B cell (primary cell): ENCODE measurements around the gene SPPL3. TPM values are rescaled to one million over a fixed set of nuclear protein-coding genes. Genes with fewer than 3 reads are reported as not detected.

Experiments used
- ATAC-seq: fragments of 200-7000 bp; cut with Tn5 transposase; one replicate; pipeline ENCODE4 v1.10.0; 2021; ENCODE audit warnings: low read depth, mild to moderate bottlenecking, moderate number of reproducible peaks, moderate library complexity
- CTCF ChIA-PET: fragments of 350-600 bp; sonication (Branson Sonifier 250); formaldehyde crosslinking; loops from one replicate; lab custom pipeline; 2021; ENCODE audit warnings: antibody characterized with exemption, inconsistent platforms; lab: Charles Lee
- POLR2A ChIA-PET: fragments of 350-600 bp; sonication (Branson Sonifier 250); formaldehyde crosslinking; loops from one replicate; lab custom pipeline; 2021; ENCODE audit warnings: antibody characterized with exemption; lab: Charles Lee
- DNase-seq: peaks from one replicate; pipeline ENCODE4 v3.0.0; 2013
- H2AFZ ChIP-seq: 2 replicates; pipeline ENCODE4 v1.6.1; 2012; ENCODE audit warnings: mild to moderate bottlenecking, low read depth, low read length; ENCODE audit not compliant: insufficient read depth, poor library complexity, severe bottlenecking
- H3K27ac ChIP-seq, 2 donors: 1 replicate in 1 of 2; 2 replicates in 1 of 2; pipeline ENCODE4 v1.5.1; 2012 to 2013; ENCODE audit warnings: low read length in 2 of 2, mild to moderate bottlenecking in 2 of 2, moderate library complexity in 1 of 2
- H3K27me3 ChIP-seq, 4 experiments: fragments of 200-600 bp in 1 of 4; sonication (generic) in 1 of 4; replicated peaks in 1 of 4; 1 replicate in 2 of 4; 2 replicates in 2 of 4; pipeline versions ENCODE4 v1.6.1 to v1.7.0; 2013 to 2016; ENCODE audit warnings: low read length in 3 of 4, mild to moderate bottlenecking in 2 of 4, mixed read lengths in 1 of 4, moderate library complexity in 1 of 4; ENCODE audit not compliant: insufficient read depth in 4 of 4, control insufficient read depth in 3 of 4; ENCODE audit errors: control extremely low read depth in 1 of 4
- H3K36me3 ChIP-seq, 2 experiments: replicated peaks in 1 of 2; 1 replicate in 1 of 2; 2 replicates in 1 of 2; pipeline versions ENCODE4 v1.6.1 to v1.7.1; 2013; ENCODE audit warnings: low read length in 1 of 2; ENCODE audit not compliant: insufficient read depth in 2 of 2, control insufficient read depth in 1 of 2; ENCODE audit errors: control extremely low read depth in 1 of 2, extremely low read depth in 1 of 2
- H3K4me1 ChIP-seq, 2 donors: fragments of 200-600 bp in 1 of 2; sonication (generic) in 1 of 2; 1 replicate in 1 of 2; 2 replicates in 1 of 2; pipeline versions ENCODE4 v1.5.1 to v1.6.1; 2013 to 2017; ENCODE audit warnings: low read length in 2 of 2; ENCODE audit not compliant: control insufficient read depth in 2 of 2, insufficient read depth in 2 of 2
- H3K4me2 ChIP-seq: replicated peaks from 2 replicates; pipeline ENCODE3; 2012; ENCODE audit warnings: mild to moderate bottlenecking, low read depth, low read length; ENCODE audit not compliant: poor library complexity, severe bottlenecking
- H3K4me3 ChIP-seq, 5 experiments: fragments of 200-600 bp in 1 of 5; sonication (generic) in 1 of 5; 1 replicate in 3 of 5; 2 replicates in 2 of 5; pipeline versions ENCODE4 v1.5.1 to v1.7.0; 2011 to 2016; ENCODE audit warnings: low read length in 4 of 5, mild to moderate bottlenecking in 4 of 5, low read depth in 2 of 5, control low read depth in 1 of 5, moderate library complexity in 1 of 5; ENCODE audit not compliant: insufficient read depth in 1 of 5; ENCODE audit errors: control extremely low read depth in 1 of 5, extremely low read depth in 1 of 5
- H3K79me2 ChIP-seq: fragments of 200-600 bp; sonication (generic); one replicate; pipeline ENCODE4 v1.6.0; 2016; ENCODE audit warnings: low read length; ENCODE audit not compliant: control insufficient read depth, insufficient read depth
- H3K9ac ChIP-seq: fragments of 200-600 bp; sonication (generic); 2 replicates; pipeline ENCODE4 v1.6.1; 2017; ENCODE audit warnings: mild to moderate bottlenecking, low read length, moderate library complexity
- H3K9me3 ChIP-seq, 3 donors: one replicate each; pipeline versions ENCODE4 v1.6.1 to v1.7.1; 2013; ENCODE audit warnings: low read length in 2 of 3; ENCODE audit not compliant: control insufficient read depth in 2 of 3, insufficient read depth in 1 of 3; ENCODE audit errors: control extremely low read depth in 1 of 3
- H4K20me1 ChIP-seq: 2 replicates; pipeline ENCODE4 v1.6.0; 2012; ENCODE audit warnings: mild to moderate bottlenecking, low read length; ENCODE audit not compliant: insufficient read depth, control insufficient read depth, poor library complexity, severe bottlenecking
- H3K27ac Mint-ChIP-seq: one replicate; pipeline ENCODE4 v1.8.0; 2021; ENCODE audit warnings: mixed read lengths
- H3K27me3 Mint-ChIP-seq: one replicate; pipeline ENCODE4 v1.8.0; 2021; ENCODE audit warnings: mixed read lengths
- H3K4me1 Mint-ChIP-seq: one replicate; pipeline ENCODE4 v1.8.0; 2021; ENCODE audit warnings: mixed read lengths
- H3K4me3 Mint-ChIP-seq: one replicate; pipeline ENCODE4 v1.8.0; 2021; ENCODE audit warnings: mixed read lengths
- H3K9me3 Mint-ChIP-seq: one replicate; pipeline ENCODE4 v1.8.0; 2022; ENCODE audit warnings: mixed read lengths; ENCODE audit not compliant: insufficient read depth
- CTCF ChIP-seq: fragments of 200-600 bp; IDR thresholded peaks from one replicate; pipeline ENCODE4 v1.8.0; 2022; ENCODE audit warnings: antibody characterized with exemption, mild to moderate bottlenecking
- EZH2 ChIP-seq: IDR thresholded peaks from 2 replicates; pipeline ENCODE4 v1.6.1; 2012; ENCODE audit warnings: borderline replicate concordance, low read depth, mild to moderate bottlenecking, moderate library complexity, low read length; ENCODE audit not compliant: insufficient read depth, poor library complexity, severe bottlenecking
- WGBS: methylation state at CpG from one replicate; pipeline ENCODE4 v1.1.5; 2013; ENCODE audit warnings: missing lambda C conversion rate; ENCODE audit not compliant: insufficient coverage; 5-methylcytosine and 5-hydroxymethylcytosine counted together
- intact Hi-C: fragments of 100-400 bp; cut with micrococcal nuclease; formaldehyde crosslinking; loops from one replicate; pipeline ENCODE4 v1.10.0; 2022
- polyA plus RNA-seq: library from polyadenylated mRNA; depleted of rRNA; stranded (reverse); fragments of >200 nt; gene quantifications from 2 replicates; pipeline ENCODE4 v1.2.3, GENCODE V29; 2012
- total RNA-seq, 2 donors: library from RNA; stranded (reverse); fragments of 120-200 nt in 1 of 2; gene quantifications; 1 replicate in 1 of 2; 2 replicates in 1 of 2; pipeline versions ENCODE4 v1.2.3 to v1.2.4, GENCODE V29; 2013 to 2022

SPPL3 gene
- total and polyA plus RNA-seq, 2 donors (not counting 1 experiment from before 2014, with no cell fraction given), result 12.3 to 43.6 TPM

DNA sequence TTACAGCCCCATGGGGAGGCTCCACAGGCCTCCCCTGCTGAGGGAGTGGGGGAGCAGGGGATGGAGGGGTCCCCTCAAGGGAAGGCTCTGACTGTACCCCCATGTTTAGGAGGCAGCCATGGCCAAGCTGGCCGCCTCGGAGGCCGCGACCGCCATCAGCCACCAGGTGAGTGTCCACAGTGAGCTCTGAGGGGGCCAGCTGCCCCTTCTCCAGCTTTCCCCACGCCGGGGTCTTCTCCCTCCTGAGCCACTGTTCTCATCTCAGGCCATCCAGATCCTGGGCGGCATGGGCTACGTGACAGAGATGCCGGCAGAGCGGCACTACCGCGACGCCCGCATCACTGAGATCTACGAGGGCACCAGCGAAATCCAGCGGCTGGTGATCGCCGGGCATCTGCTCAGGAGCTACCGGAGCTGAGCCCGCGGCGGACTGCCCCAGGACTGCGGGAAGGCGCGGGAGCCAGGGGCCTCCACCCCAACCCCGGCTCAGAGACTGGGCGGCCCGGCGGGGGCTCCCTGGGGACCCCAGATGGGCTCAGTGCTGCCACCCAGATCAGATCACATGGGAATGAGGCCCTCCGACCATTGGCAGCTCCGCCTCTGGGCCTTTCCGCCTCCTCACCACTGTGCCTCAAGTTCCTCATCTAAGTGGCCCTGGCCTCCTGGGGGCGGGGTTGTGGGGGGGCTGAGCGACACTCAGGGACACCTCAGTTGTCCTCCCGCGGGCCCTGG, 165.0 kb downstream of the SPPL3 start:
- 94% methylated on average over 36 of the region's 38 CpGs for WGBS
- H3K27ac Mint-ChIP-seq, result no peak overlapping the region
- H3K9ac ChIP-seq, result no peak overlapping the region
- DNase-seq (no peak), ATAC-seq (no peak)
- H3K4me3 Mint-ChIP-seq, result no peak overlapping the region
- no peaks in the 10 kb centered on the region for H3K4me1 ChIP-seq
- H2AFZ ChIP-seq, result no peak overlapping the region
- no peaks in the 10 kb centered on the region for H3K79me2 ChIP-seq
- H4K20me1 ChIP-seq, result no peaks in the 10 kb centered on the region
- no peak overlapping the region for H3K27ac ChIP-seq
- POLR2A ChIA-PET, result no interaction called here
- no peak overlapping the region for H3K4me3 ChIP-seq
- TF ChIP-seq CTCF (no peak), EZH2 (no peak)
- H3K27me3 ChIP-seq, result no peaks in the 10 kb centered on the region
- peaks cover 0 to 3% of the 10 kb centered on the region in 2 experiments for H3K36me3 ChIP-seq
- H3K27me3 Mint-ChIP-seq, result no peaks in the 10 kb centered on the region
- intact Hi-C loops, result no loop called here
- H3K4me2 ChIP-seq, result no peak overlapping the region
- no peaks in the 10 kb centered on the region for H3K4me1 Mint-ChIP-seq
- CTCF ChIA-PET, result no interaction called here
- H3K9me3 ChIP-seq, result no peaks in the 10 kb centered on the region
- H3K9me3 Mint-ChIP-seq, result no peaks in the 10 kb centered on the region

- Mint-ChIP-seq H3K4me1 (no peaks in the 10 kb centered on the region), H3K4me3 (no peak overlapping the region), H3K27me3 (no peaks in the 10 kb centered on the region), H3K9me3 (no peaks in the 10 kb centered on the region), H3K27ac (no peak overlapping the region)
- ATAC-seq, result no peak
- H3K4me2 ChIP-seq, result no peak overlapping the region
- ChIA-PET CTCF (no interaction called here), POLR2A (no interaction called here)
- no peak overlapping the region for H3K4me3 ChIP-seq
- H3K27ac ChIP-seq, result no peak overlapping the region
- H3K36me3 ChIP-seq, result peaks cover 0 to 3% of the 10 kb centered on the region in 2 experiments
- TF ChIP-seq EZH2 (no peak), CTCF (no peak)
- H3K27me3 ChIP-seq, result no peaks in the 10 kb centered on the region
- no peaks in the 10 kb centered on the region for H4K20me1 ChIP-seq
- DNase-seq, result no peak
- no peaks in the 10 kb centered on the region for H3K79me2 ChIP-seq
- 93% methylated on average over 28 of the region's 31 CpGs for WGBS
- no peak overlapping the region for H2AFZ ChIP-seq
- no peaks in the 10 kb centered on the region for H3K4me1 ChIP-seq
- no peak overlapping the region for H3K9ac ChIP-seq
- intact Hi-C loops, result no loop called here
- no peaks in the 10 kb centered on the region for H3K9me3 ChIP-seq
These were observed 165.7 kb downstream of the SPPL3 start for GRCh38 chr12:120738252-120739030.
